ENCODE measurements around the gene SOX6. TPM values are rescaled to one million over a fixed set of nuclear protein-coding genes. Genes with fewer than 3 reads are reported as not detected.

SOX6 gene
- polyA plus RNA-seq, 1 donor from 2014 or later, result 2.2 TPM

- no peak overlapping the region for H3K9ac ChIP-seq (ENCODE audit: low read length)
- TF ChIP-seq POLR2AphosphoS5 (IDR thresholded peaks at IDR 0.05) (no peak), EZH2 (IDR thresholded peaks at IDR 0.05; ENCODE audit: borderline replicate concordance, insufficient read depth, low read length, poor library complexity, severe bottlenecking) (no peak), CTCF (IDR thresholded peaks at IDR 0.05; ENCODE audit: poor library complexity, severe bottlenecking) (no peak)
- H4K20me1 ChIP-seq (ENCODE audit: insufficient read depth), result no peaks in the 10 kb centered on the region
- H3K4me3 ChIP-seq (ENCODE audit: low read length), result no peak overlapping the region
- no peaks in the 10 kb centered on the region for H3K9me2 ChIP-seq (ENCODE audit: insufficient read depth, low read length)
- peaks cover 3% of the 10 kb centered on the region for H3F3A ChIP-seq (ENCODE audit: insufficient read depth, low read length, poor library complexity, severe bottlenecking)
- no peaks in the 10 kb centered on the region for H3K79me2 ChIP-seq (replicated peaks; ENCODE audit: insufficient read depth, low read length)
- H3K9me3 ChIP-seq (ENCODE audit: low read length), result no peaks in the 10 kb centered on the region
- no peak overlapping the region for H2AFZ ChIP-seq (ENCODE audit: low read depth, low read length)
- no peak overlapping the region for H3K27ac ChIP-seq (ENCODE audit: low read length)
- no peak overlapping the region for H3K4me2 ChIP-seq (ENCODE audit: low read length)
- no peaks in the 10 kb centered on the region for H3K27me3 ChIP-seq (ENCODE audit: insufficient read depth, low read depth, low read length)
- no peaks in the 10 kb centered on the region for H3K36me3 ChIP-seq (ENCODE audit: insufficient read depth, low read length)
Observed at GRCh38 chr11:16295592-16295991, 60.8 kb downstream of the SOX6 start.

- no peaks in the 10 kb centered on the region for H3K9me2 ChIP-seq (ENCODE audit: insufficient read depth, low read length)
- no peaks in the 10 kb centered on the region for H3K9me3 ChIP-seq (ENCODE audit: low read length)
- H3K36me3 ChIP-seq (ENCODE audit: insufficient read depth, low read length), result no peaks in the 10 kb centered on the region
- no peaks in the 10 kb centered on the region for H3K79me2 ChIP-seq (replicated peaks; ENCODE audit: insufficient read depth, low read length)
- H3K4me3 ChIP-seq (ENCODE audit: low read length), result no peak overlapping the region
- H2AFZ ChIP-seq (ENCODE audit: low read depth, low read length), result no peak overlapping the region
- no peak overlapping the region for H3K4me2 ChIP-seq (ENCODE audit: low read length)
- H4K20me1 ChIP-seq (ENCODE audit: insufficient read depth), result no peaks in the 10 kb centered on the region
- H3K27me3 ChIP-seq (ENCODE audit: insufficient read depth, low read depth, low read length), result no peaks in the 10 kb centered on the region
- no peak overlapping the region for H3K9ac ChIP-seq (ENCODE audit: low read length)
- H3K27ac ChIP-seq (ENCODE audit: low read length), result no peak overlapping the region
- TF ChIP-seq POLR2AphosphoS5 (IDR thresholded peaks at IDR 0.05), result no peak
- no peak for TF ChIP-seq EP300 (conservative IDR thresholded peaks at IDR 0.05; ENCODE audit: poor library complexity, severe bottlenecking)
- TF ChIP-seq RAD21 (conservative IDR thresholded peaks at IDR 0.05), result no peak
- TF ChIP-seq EZH2 (IDR thresholded peaks at IDR 0.05; ENCODE audit: borderline replicate concordance, insufficient read depth, low read length, poor library complexity, severe bottlenecking), result no peak
- TF ChIP-seq TAF1 (IDR thresholded peaks at IDR 0.05; ENCODE audit: low read depth), result no peak
- TF ChIP-seq REST (IDR thresholded peaks at IDR 0.05; ENCODE audit: borderline replicate concordance), result no peak
- TF ChIP-seq SMC3 (conservative IDR thresholded peaks at IDR 0.05; ENCODE audit: poor library complexity), result no peak
- no peak for TF ChIP-seq MXI1 (conservative IDR thresholded peaks at IDR 0.05; ENCODE audit: poor library complexity, severe bottlenecking)
- no peak for TF ChIP-seq CTCF (IDR thresholded peaks at IDR 0.05; ENCODE audit: poor library complexity, severe bottlenecking)
- peaks cover 3% of the 10 kb centered on the region for H3F3A ChIP-seq (ENCODE audit: insufficient read depth, low read length, poor library complexity, severe bottlenecking)
Observed at GRCh38 chr11:16293204-16293681, 63.1 kb downstream of the SOX6 start.
